Activated CD4-positive, alpha-beta T cell treated with anti-CD3 and anti-CD28 coated beads, Interleukin-2, amount 10 ng/mL, durations not matched to agents 7 days and 5 days (primary cell): ENCODE results near the gene WT1. TPM values are rescaled to one million over a fixed set of nuclear protein-coding genes. Genes with fewer than 3 reads are reported as not detected.

Experiments
- CTCF ChIA-PET: fragments of 350-600 bp; sonication (Branson Sonifier 250); formaldehyde crosslinking; loops from one replicate; lab custom pipeline; 2021; ENCODE audit warnings: antibody characterized with exemption; lab: Charles Lee
- POLR2A ChIA-PET: fragments of 350-600 bp; sonication (Branson Sonifier 250); formaldehyde crosslinking; loops from one replicate; lab custom pipeline; 2021; ENCODE audit warnings: antibody characterized with exemption; lab: Charles Lee
- DNase-seq: peaks from one replicate; pipeline ENCODE4 v3.0.0-alpha.2; 2020
- H3K27ac Mint-ChIP-seq: one replicate; pipeline ENCODE4 v1.8.0; 2021; ENCODE audit warnings: mild to moderate bottlenecking, moderate library complexity, mixed read lengths
- H3K27me3 Mint-ChIP-seq: one replicate; pipeline ENCODE4 v1.8.0; 2021; ENCODE audit warnings: mixed read lengths
- H3K36me3 Mint-ChIP-seq: one replicate; pipeline ENCODE4 v1.8.0; 2021; ENCODE audit warnings: low read depth, mixed read lengths
- H3K4me1 Mint-ChIP-seq: one replicate; pipeline ENCODE4 v1.8.0; 2021; ENCODE audit warnings: mixed read lengths
- H3K4me3 Mint-ChIP-seq: one replicate; pipeline ENCODE4 v1.8.0; 2021; ENCODE audit warnings: mild to moderate bottlenecking, moderate library complexity, mixed read lengths
- H3K9me3 Mint-ChIP-seq: one replicate; pipeline ENCODE4 v1.8.0; 2021; ENCODE audit warnings: mixed read lengths
- total RNA-seq, 2 experiments: library from RNA; stranded (reverse); gene quantifications; one replicate each; pipeline ENCODE4 v1.2.3, GENCODE V29; 2021

The WT1 gene
- total RNA-seq, 2 experiments from 2014 or later, result not detected

DNA sequence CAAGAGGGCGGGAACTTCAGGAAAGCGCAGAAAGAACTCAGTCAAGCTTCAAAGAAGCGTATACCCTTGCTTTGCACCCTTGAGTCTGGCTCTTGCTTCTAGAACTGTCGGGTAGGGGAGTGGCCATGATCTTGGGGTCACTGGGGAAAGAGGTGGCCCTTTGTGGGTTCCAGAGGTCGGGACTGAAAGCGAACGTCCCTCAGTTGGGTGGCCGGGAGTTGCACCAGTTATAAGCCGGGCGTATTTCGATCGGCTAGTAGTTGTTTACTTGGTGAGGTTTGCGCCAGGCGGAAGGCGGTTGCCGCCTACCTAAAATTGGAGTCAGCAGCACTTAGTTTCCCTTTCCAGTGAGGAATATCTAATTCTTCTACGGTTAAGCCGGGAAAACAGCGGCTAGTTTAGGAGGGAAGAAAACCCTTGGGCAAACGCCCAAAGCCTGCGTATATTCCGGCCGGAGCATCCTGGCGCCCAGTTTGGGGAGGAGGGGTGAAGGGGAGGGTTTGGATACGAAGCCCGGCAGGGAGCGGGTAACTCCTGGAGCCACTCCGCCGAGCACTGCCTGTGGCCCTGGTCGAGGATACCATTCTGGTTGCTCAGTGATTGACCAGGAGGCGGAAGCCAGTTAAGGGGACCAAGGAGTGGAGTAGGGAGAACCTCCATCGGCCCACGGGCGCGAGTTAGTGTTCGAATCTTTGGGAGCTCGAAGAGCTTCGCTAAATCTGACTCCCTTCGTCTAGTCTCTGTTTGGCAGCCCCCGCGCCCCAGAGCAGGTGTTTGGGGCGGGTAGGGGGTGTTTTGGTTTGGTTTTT is 807 bp upstream of the WT1 start:
- Mint-ChIP-seq H3K4me1 (peaks cover 32% of the 10 kb centered on the region), H3K27ac (peak overlapping the region; percentile 86)

DNA sequence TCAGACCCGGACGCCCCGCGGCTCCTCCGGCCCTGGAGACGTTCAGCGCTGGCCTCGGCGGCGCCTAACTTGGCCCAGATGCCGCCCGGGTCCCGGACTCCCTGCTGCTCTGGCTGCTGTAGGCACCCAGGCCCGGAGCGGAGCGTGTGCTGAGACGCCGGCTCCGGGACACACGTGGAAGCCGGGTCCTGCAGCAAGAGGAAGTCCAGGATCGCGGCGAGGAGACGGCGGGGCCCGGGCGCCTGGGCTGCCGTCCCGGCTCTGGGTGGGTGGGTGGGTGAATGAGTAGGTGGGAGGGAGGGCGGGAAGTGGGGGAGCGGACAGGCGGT is 223 bp downstream of the WT1 start:
- H3K4me1 Mint-ChIP-seq, result peaks cover 32% of the 10 kb centered on the region

More for the DNA sequence above, 807 bp upstream of the WT1 start:
- ChIA-PET POLR2A (no interaction called here), CTCF (interaction anchor here (1.6 kb wide), 1 partner anchor 9 kb away, joined by 4 read pairs; no protein-coding TSS in a partner anchor)
- DNase-seq, result no peak
- H3K27me3 Mint-ChIP-seq, result peaks cover 86% of the 10 kb centered on the region
- H3K9me3 Mint-ChIP-seq, result no peaks in the 10 kb centered on the region
- H3K36me3 Mint-ChIP-seq, result peaks cover 6% of the 10 kb centered on the region
- no peak overlapping the region for H3K4me3 Mint-ChIP-seq

DNA sequence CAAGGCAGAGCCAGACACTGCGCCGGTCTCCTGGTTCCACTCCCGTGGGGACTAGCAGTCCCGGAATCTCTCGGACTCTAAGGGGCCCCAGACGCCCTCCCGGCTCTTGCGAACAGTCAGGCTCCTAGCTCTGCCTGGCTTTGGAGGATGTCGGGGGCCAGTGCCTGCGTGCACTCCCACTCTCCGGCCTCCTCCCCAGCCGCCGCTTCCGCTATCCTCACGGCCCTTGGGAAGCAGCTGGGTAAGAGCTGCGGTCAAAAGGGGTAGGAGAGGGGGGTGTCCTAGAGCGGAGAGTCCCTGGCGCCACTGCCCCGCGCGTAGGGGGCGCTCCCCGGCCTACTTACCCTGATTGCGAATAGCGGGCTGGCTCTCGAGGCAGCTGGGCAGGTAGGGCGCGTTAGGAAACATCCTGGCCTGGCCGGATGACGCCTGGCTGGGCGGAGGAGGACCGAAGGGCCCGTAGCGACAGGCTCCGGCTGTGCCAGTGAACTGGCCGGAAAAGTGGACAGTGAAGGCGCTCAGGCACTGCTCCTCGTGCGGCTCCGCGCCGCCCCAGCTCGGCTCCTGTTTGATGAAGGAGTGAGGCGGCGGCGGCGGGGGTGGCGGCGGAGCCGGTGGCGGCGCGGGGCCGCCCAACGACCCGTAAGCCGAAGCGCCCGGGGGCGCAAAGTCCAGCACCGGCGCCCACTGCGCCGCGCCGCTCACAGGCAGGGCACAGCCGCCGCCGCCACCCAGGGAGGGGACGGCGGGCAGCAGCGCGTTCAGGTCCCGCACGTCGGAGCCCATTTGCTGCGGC is 785 bp downstream of the WT1 start:
- CTCF ChIA-PET, result no interaction called here
- no peak overlapping the region for H3K4me3 Mint-ChIP-seq

More for the DNA sequence above, 223 bp downstream of the WT1 start:
- H3K4me3 Mint-ChIP-seq, result no peak overlapping the region
- peaks cover 86% of the 10 kb centered on the region for H3K27me3 Mint-ChIP-seq
- H3K27ac Mint-ChIP-seq, result no peak overlapping the region
- no peak for DNase-seq
- H3K36me3 Mint-ChIP-seq, result peaks cover 6% of the 10 kb centered on the region
- POLR2A ChIA-PET, result interaction anchor here (0.5 kb wide), 1 partner anchor 352 kb away, joined by 3 read pairs; no protein-coding TSS in a partner anchor
- H3K9me3 Mint-ChIP-seq, result no peaks in the 10 kb centered on the region
- CTCF ChIA-PET, result interaction anchor here (1.6 kb wide), 1 partner anchor 8 kb away, joined by 4 read pairs; no protein-coding TSS in a partner anchor

DNA sequence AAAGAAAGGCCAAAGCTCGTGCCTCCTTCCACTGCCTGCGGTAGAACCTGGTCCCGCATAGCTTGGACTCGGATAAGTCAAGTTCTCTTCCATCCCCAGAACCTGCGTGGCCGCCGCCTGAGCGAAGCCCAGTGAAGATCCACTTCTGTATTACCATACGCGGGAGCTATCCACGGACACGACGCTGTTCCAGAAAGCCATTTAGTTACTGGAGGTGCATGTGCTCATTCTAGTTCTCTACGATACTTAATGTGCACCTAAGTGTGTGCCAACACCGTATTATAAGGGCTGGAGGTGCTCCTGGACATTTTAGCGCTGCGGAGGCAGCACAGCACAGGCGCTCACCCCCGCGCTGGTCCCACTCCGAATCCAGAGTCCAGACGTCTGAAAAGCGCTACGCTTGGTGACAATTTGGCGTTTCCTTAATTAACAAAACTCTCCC is 1.4 kb downstream of the WT1 start:
- no peak for DNase-seq
- ChIA-PET CTCF (no interaction called here), POLR2A (no interaction called here)
- H3K27ac Mint-ChIP-seq, result no peak overlapping the region
- no peaks in the 10 kb centered on the region for H3K9me3 Mint-ChIP-seq
- H3K27me3 Mint-ChIP-seq, result peaks cover 88% of the 10 kb centered on the region
- peaks cover 32% of the 10 kb centered on the region for H3K4me1 Mint-ChIP-seq
- H3K4me3 Mint-ChIP-seq, result peak overlapping the region; percentile 8
- peaks cover 4% of the 10 kb centered on the region for H3K36me3 Mint-ChIP-seq

More for the DNA sequence above, 785 bp downstream of the WT1 start:
- DNase-seq, result no peak
- Mint-ChIP-seq H3K27ac (peak overlapping the region; percentile 36), H3K4me1 (peaks cover 32% of the 10 kb centered on the region), H3K27me3 (peaks cover 87% of the 10 kb centered on the region), H3K36me3 (peaks cover 5% of the 10 kb centered on the region), H3K9me3 (no peaks in the 10 kb centered on the region)
- POLR2A ChIA-PET, result interaction anchor here (0.5 kb wide), 1 partner anchor 352 kb away, joined by 3 read pairs; no protein-coding TSS in a partner anchor

DNA sequence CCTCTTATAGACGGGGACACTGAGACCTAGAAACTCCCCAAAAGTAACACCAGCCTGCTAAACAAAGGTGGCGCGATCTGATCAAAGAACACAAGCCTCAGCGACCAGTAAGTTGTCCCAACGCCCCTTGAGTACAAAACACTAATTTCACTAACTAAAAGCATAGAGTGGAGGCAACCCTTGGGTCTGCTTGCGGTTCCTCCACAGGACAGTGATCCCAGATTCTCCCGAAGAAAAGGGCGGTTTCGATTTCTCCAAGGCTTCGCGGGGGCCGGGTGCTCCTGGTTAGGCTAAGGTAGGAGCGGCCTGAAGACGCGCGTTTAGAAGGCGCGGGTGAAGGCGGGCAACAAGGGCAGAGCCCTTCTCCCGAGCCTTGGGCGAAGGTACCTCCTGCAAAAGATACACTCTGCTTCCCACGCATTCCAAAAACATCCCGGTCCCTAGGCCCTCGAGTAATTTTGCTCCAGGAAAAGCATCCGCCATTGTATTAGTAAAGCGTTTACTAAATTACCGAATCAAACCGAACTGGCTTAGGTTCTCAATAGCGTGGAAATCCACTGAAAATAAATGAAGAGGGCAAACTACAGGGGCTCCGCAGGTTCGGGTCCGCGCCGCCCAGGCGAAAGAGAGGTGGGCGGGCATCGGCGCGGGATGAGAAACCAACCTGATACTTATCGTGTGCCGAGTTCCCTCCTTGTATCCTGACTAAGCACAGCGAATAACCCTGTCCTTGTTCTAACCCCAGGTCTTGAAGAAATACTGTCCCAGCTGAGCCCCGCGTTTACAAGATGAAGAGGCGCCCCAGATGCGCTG is 2.0 kb downstream of the WT1 start:
- Mint-ChIP-seq H3K4me3 (peak overlapping the region; percentile 20), H3K27me3 (peaks cover 88% of the 10 kb centered on the region), H3K27ac (peak overlapping the region; percentile 50), H3K4me1 (peaks cover 31% of the 10 kb centered on the region), H3K36me3 (peaks cover 4% of the 10 kb centered on the region), H3K9me3 (no peaks in the 10 kb centered on the region)
- ChIA-PET CTCF (no interaction called here), POLR2A (no interaction called here)
- DNase-seq, result no peak

DNA sequence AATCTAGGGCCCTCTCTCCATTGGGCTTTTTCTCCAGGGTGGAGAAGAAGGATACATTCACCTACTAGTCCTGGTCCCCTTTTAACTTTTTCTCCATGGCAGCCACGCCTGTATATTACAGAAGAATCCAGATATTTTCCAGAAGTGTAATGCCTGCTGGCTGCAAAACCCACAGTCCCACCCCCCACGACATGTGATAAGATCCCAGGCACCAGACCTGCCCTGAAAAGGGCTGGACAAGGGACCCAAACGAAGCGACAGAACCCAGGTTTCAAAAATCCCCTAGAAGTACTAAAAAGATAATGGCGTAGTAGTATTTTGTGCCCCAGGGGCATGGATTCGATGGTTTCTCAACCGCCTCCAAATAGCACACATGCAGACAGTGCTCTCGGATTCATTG is 2.8 kb downstream of the WT1 start:
- POLR2A ChIA-PET, result no interaction called here
- Mint-ChIP-seq H3K27me3 (peaks cover 88% of the 10 kb centered on the region), H3K4me3 (no peak overlapping the region), H3K9me3 (no peaks in the 10 kb centered on the region), H3K4me1 (peaks cover 26% of the 10 kb centered on the region), H3K27ac (no peak overlapping the region), H3K36me3 (peaks cover 4% of the 10 kb centered on the region)
- DNase-seq, result no peak
- CTCF ChIA-PET, result no interaction called here

DNA sequence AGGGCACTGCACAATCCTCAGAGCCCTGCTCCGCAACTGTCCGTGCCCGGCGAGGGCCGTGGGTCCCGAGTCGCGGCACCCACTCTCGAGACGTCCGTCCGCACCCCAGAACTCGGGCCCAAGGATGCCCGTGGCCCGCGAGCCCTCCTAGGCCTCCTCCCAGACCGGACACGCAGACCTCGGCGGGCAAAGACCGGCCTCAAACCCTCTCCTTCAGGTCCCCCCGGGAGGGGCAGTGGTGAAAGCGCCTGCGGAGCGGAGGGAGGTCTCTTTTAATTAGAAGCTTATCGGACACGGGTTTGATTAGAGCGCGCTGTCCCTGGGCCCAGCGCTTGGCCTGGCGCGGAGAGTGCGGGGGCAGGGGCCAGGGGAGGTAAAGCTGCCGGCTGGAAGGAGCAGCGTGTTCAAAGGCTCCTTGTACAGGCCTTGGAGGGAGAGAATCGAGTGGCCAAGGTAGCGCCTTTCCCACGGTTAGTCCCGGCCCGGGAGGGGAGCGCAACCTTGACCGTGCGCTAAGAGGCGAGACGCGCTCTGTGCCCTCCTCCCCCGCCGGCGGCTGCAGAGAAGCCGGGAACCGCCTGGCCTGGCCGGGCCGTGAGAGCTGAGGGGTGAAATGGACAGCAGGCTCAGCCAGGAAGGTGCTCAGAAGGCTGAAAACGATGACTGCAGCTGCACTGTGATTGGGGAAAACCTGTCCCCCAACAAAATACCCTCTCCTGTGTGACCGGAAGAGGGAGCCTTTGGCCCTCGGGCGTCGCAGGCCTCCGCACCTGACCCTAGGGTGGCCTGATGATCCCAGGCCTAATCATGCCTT is 4.6 kb downstream of the WT1 start:
- peaks cover 89% of the 10 kb centered on the region for H3K27me3 Mint-ChIP-seq
- CTCF ChIA-PET, result interaction anchor here (1.1 to 1.2 kb wide), 2 partner anchors 8 to 97 kb away, joined by 3 read pairs; no protein-coding TSS in a partner anchor
- H3K4me1 Mint-ChIP-seq, result peaks cover 15% of the 10 kb centered on the region
- POLR2A ChIA-PET, result no interaction called here
- DNase-seq, result no peak
- no peaks in the 10 kb centered on the region for H3K9me3 Mint-ChIP-seq
- H3K27ac Mint-ChIP-seq, result no peak overlapping the region
- peaks cover 1% of the 10 kb centered on the region for H3K36me3 Mint-ChIP-seq
- no peak overlapping the region for H3K4me3 Mint-ChIP-seq

DNA sequence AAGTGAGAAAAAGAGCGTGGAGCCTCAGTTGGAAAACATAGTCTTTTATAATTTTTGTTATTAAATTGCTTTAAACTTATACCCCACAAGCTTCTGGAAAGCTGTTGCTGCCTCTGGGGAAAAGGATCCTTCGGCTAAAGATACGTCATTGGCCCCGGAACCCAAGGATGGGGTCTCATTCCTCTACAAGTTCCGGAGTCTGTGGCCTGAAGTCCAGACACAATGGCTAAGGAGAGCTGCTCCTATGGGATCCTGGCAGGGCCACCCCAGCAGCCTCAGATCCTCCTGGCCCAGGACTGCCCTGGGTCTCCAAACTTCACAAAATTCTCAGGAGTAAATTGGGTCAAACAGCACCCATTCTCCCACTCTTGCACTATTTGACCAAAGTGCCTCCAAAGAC is 5.9 kb downstream of the WT1 start:
- H3K4me3 Mint-ChIP-seq, result no peak overlapping the region
- H3K27me3 Mint-ChIP-seq, result peaks cover 97% of the 10 kb centered on the region
- CTCF ChIA-PET, result interaction anchor here (0.6 to 1.2 kb wide), 3 partner anchors 10 to 1760 kb away, joined by 3 read pairs; no protein-coding TSS in a partner anchor
- no peak for DNase-seq
- H3K9me3 Mint-ChIP-seq, result no peaks in the 10 kb centered on the region
- no peaks in the 10 kb centered on the region for H3K36me3 Mint-ChIP-seq
- POLR2A ChIA-PET, result no interaction called here
- no peak overlapping the region for H3K27ac Mint-ChIP-seq
- peaks cover 10% of the 10 kb centered on the region for H3K4me1 Mint-ChIP-seq

DNA sequence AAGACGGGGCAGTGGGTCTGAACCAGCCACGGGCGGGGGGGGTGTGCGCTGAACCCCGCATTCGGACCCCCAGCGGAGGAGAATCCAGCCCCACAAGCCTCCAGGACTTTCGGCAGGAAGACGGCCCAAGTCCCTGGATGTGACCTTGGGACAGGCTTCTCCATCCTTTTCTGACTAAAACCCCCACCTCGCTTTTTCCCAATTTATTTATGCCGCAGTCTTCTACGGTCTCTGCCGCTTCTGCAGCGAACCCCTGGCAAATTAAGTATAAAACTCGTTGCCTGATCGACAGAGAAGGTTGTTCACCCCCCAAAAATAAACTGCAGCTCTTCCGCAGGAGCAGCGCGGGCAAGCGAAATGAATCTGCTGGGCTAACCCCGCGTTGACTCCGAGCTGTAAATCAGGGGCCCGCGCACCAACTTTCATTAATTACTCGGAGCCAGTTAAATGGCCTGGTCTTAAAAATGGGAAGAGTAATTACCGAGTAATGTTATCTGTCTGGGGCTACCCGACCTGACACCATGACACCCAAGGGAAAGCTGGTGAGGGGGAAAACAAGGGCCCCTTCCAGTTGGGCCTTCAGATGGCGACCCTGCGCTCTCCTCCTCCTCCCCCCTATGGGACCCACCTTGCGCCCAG is 6.6 kb downstream of the WT1 start:
- Mint-ChIP-seq H3K4me1 (peaks cover 5% of the 10 kb centered on the region), H3K36me3 (no peaks in the 10 kb centered on the region), H3K27ac (no peak overlapping the region), H3K4me3 (no peak overlapping the region), H3K27me3 (peaks cover 97% of the 10 kb centered on the region), H3K9me3 (no peaks in the 10 kb centered on the region)
- DNase-seq, result no peak
- ChIA-PET POLR2A (no interaction called here), CTCF (no interaction called here)

DNA sequence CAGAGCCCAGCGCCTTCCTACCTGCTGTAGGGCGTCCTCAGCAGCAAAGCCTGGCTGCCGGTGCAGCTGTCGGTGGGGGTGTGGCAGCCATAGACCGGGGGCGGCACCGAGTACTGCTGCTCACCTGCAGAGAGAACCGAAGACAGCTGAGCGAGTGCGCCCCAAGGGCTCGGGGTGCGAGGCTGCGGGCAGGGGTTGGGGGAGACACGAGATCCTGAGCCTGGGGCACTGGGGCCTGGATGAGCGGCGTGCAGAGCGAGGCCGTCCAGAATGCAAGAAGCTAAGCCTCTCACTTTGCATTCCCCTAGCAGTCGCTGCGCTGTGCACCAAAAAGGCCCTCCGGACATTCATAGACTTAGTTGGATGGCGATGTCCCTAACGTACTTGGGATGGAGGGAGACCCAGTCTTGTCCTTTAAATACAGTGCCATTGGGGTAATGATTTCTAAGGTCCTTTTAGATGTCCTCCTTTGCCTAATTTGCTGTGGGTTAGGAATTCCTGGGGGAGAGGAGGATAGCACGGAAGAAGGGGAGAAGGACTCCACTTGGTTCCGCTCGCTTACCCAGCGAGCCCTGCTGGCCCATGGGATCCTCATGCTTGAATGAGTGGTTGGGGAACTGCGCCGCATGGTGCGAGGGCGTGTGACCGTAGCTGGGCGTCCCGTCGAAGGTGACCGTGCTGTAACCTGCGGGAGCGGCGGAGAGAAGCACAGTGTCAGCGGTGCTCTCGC is 7.2 kb downstream of the WT1 start:
- ChIA-PET CTCF (interaction anchor here (1.4 kb wide), 1 partner anchor 8 kb away, joined by 4 read pairs; the partner anchor contains the start of gene WT1), POLR2A (no interaction called here)
- Mint-ChIP-seq H3K27ac (no peak overlapping the region), H3K4me1 (peaks cover under 1% of the 10 kb centered on the region), H3K9me3 (no peaks in the 10 kb centered on the region), H3K4me3 (no peak overlapping the region), H3K27me3 (peaks cover 96% of the 10 kb centered on the region), H3K36me3 (no peaks in the 10 kb centered on the region)
- DNase-seq, result no peak

DNA sequence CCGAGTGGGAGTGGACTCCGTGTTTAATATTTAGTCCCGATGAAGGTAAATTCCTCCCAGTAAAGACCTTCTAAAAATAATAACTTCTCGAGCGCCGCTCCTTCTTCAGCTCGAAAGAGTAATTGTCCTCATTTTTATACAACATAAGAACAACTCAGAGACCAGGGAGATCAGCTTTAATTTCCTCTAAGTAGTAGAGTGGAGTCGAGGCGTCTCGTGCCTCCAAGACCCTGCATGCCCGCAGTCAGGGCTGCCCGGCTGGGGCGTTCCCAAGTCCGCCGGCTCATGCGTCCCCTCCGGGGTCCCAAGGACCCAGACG is 7.8 kb downstream of the WT1 start:
- DNase-seq, result no peak
- ChIA-PET POLR2A (no interaction called here), CTCF (interaction anchor here (1.4 kb wide), 1 partner anchor 8 kb away, joined by 4 read pairs; the partner anchor contains the start of gene WT1)
- Mint-ChIP-seq H3K36me3 (no peaks in the 10 kb centered on the region), H3K27me3 (peaks cover 94% of the 10 kb centered on the region), H3K4me3 (no peak overlapping the region), H3K9me3 (no peaks in the 10 kb centered on the region), H3K4me1 (no peaks in the 10 kb centered on the region), H3K27ac (no peak overlapping the region)
